H9 (cell line): ENCODE data around the gene DLG2. TPM values are rescaled to one million over a fixed set of nuclear protein-coding genes. Genes with fewer than 3 reads are reported as not detected.

ENCODE experiments used
- DNase-seq: peaks from one replicate; pipeline ENCODE4 v3.0.0-alpha.2; 2017
- H2AFZ ChIP-seq: one replicate; pipeline ENCODE4 v1.6.1; 2013; ENCODE audit warnings: mild to moderate bottlenecking, low read length, control low read depth, moderate library complexity
- H2AK5ac ChIP-seq: 2 replicates; pipeline ENCODE4 v1.6.1; 2013; ENCODE audit warnings: low read length, control low read depth, mixed read lengths; ENCODE audit not compliant: insufficient read length
- H2BK120ac ChIP-seq: one replicate; pipeline ENCODE4 v1.6.1; 2013; ENCODE audit warnings: low read depth, mild to moderate bottlenecking, low read length, control low read depth, inconsistent platforms; ENCODE audit not compliant: poor library complexity, severe bottlenecking
- H2BK12ac ChIP-seq: 2 replicates; pipeline ENCODE4 v1.6.1; 2013; ENCODE audit warnings: low read length, control low read depth, mixed read lengths, low read depth; ENCODE audit not compliant: insufficient read length
- H2BK15ac ChIP-seq: 2 replicates; pipeline ENCODE4 v1.6.1; 2013; ENCODE audit warnings: low read depth, low read length, control low read depth
- H2BK20ac ChIP-seq: one replicate; pipeline ENCODE4 v1.6.1; 2013; ENCODE audit warnings: low read depth, mild to moderate bottlenecking, low read length, control low read depth, inconsistent platforms; ENCODE audit not compliant: poor library complexity, severe bottlenecking
- H2BK5ac ChIP-seq: 2 replicates; pipeline ENCODE4 v1.6.1; 2013; ENCODE audit warnings: low read length, control low read depth, mixed read lengths; ENCODE audit not compliant: insufficient read length
- H3K14ac ChIP-seq: 2 replicates; pipeline ENCODE4 v1.6.1; 2013; ENCODE audit warnings: low read length, control low read depth; ENCODE audit not compliant: insufficient read depth
- H3K18ac ChIP-seq: 2 replicates; pipeline ENCODE4 v1.6.1; 2013; ENCODE audit warnings: low read depth, mild to moderate bottlenecking, mixed read lengths, low read length, control low read depth; ENCODE audit not compliant: insufficient read length
- H3K23ac ChIP-seq: 2 replicates; pipeline ENCODE4 v1.6.1; 2013; ENCODE audit warnings: low read length, control low read depth, mixed read lengths, low read depth; ENCODE audit not compliant: insufficient read length
- H3K23me2 ChIP-seq: 2 replicates; pipeline ENCODE4 v1.6.1; 2013; ENCODE audit warnings: low read depth, mild to moderate bottlenecking, mixed read lengths, low read length, control low read depth; ENCODE audit not compliant: insufficient read length, poor library complexity, severe bottlenecking
- H3K27ac ChIP-seq: 2 replicates; pipeline ENCODE4 v1.5.1; 2013; ENCODE audit warnings: low read length, control low read depth, mixed read lengths, low read depth; ENCODE audit not compliant: insufficient read length
- H3K27me3 ChIP-seq: 2 replicates; pipeline ENCODE4 v1.6.1; 2013; ENCODE audit warnings: low read length, control low read depth, inconsistent platforms; ENCODE audit not compliant: insufficient read depth
- H3K4ac ChIP-seq: 2 replicates; pipeline ENCODE4 v1.6.1; 2013; ENCODE audit warnings: low read depth, mild to moderate bottlenecking, control low read depth, inconsistent platforms, low read length, moderate library complexity
- H3K4me1 ChIP-seq: 2 replicates; pipeline ENCODE4 v1.6.1; 2013; ENCODE audit warnings: low read length, control low read depth, inconsistent platforms; ENCODE audit not compliant: insufficient read depth
- H3K4me2 ChIP-seq: 2 replicates; pipeline ENCODE4 v1.6.1; 2013; ENCODE audit warnings: low read length, control low read depth, mixed read lengths; ENCODE audit not compliant: insufficient read length, insufficient read depth
- H3K56ac ChIP-seq: 2 replicates; pipeline ENCODE4 v1.6.1; 2013; ENCODE audit warnings: low read depth, mild to moderate bottlenecking, mixed read lengths, low read length, control low read depth; ENCODE audit not compliant: insufficient read length
- H3K79me1 ChIP-seq: 2 replicates; pipeline ENCODE4 v1.6.1; 2013; ENCODE audit warnings: low read depth, mild to moderate bottlenecking, moderate library complexity, low read length, control low read depth, inconsistent platforms; ENCODE audit not compliant: insufficient read depth, poor library complexity, severe bottlenecking
- H3K79me2 ChIP-seq: 2 replicates; pipeline ENCODE4 v1.6.1; 2013; ENCODE audit warnings: low read length, control low read depth, inconsistent platforms; ENCODE audit not compliant: insufficient read depth
- H3K9ac ChIP-seq: 2 replicates; pipeline ENCODE4 v1.6.1; 2013; ENCODE audit warnings: low read length, control low read depth, mixed read lengths; ENCODE audit not compliant: insufficient read length; ENCODE audit errors: extremely low read depth
- H3K9me3 ChIP-seq: one replicate; pipeline ENCODE4 v1.6.1; 2013; ENCODE audit warnings: low read depth, low read length, inconsistent platforms; ENCODE audit not compliant: control insufficient read depth
- H3T11ph ChIP-seq: one replicate; pipeline ENCODE4 v1.6.1; 2013; ENCODE audit warnings: mild to moderate bottlenecking, low read length, control low read depth, inconsistent platforms
- H4K20me1 ChIP-seq: one replicate; pipeline ENCODE4 v1.6.1; 2013; ENCODE audit not compliant: control insufficient read depth, insufficient read length, insufficient read depth
- H4K5ac ChIP-seq: 2 replicates; pipeline ENCODE4 v1.6.1; 2013; ENCODE audit warnings: low read depth, mild to moderate bottlenecking, mixed read lengths, low read length, control low read depth; ENCODE audit not compliant: insufficient read length
- H4K8ac ChIP-seq: replicated peaks from 2 replicates; pipeline ENCODE4 v1.6.1; 2013; ENCODE audit warnings: low read length, control low read depth, mixed read lengths, low read depth; ENCODE audit not compliant: insufficient read length
- H4K91ac ChIP-seq: 2 replicates; pipeline ENCODE4 v1.6.1; 2013; ENCODE audit warnings: low read depth, mild to moderate bottlenecking, moderate library complexity, mixed read lengths, low read length, control low read depth; ENCODE audit not compliant: insufficient read length
- H3K27ac Mint-ChIP-seq, 3 experiments: 2 replicates in 2 of 3; 3 replicates in 1 of 3; pipeline ENCODE4 v1.8.0; 2020 to 2021; ENCODE audit warnings: mixed read lengths in 3 of 3, mild to moderate bottlenecking in 1 of 3, moderate library complexity in 1 of 3
- H3K27me3 Mint-ChIP-seq: 2 replicates; pipeline ENCODE4 v1.8.0; 2021; ENCODE audit warnings: low read depth, mild to moderate bottlenecking, moderate library complexity, mixed read lengths
- H3K36me3 Mint-ChIP-seq, 3 experiments: 2 replicates in 2 of 3; 3 replicates in 1 of 3; pipeline ENCODE4 v1.8.0; 2020 to 2021; ENCODE audit warnings: low read depth in 3 of 3, mixed read lengths in 3 of 3; ENCODE audit not compliant: insufficient read depth in 1 of 3
- H3K4me1 Mint-ChIP-seq, 2 experiments: 2 replicates each; pipeline ENCODE4 v1.8.0; 2020; ENCODE audit warnings: mixed read lengths in 2 of 2
- H3K4me3 Mint-ChIP-seq, 2 experiments: 2 replicates in 1 of 2; 3 replicates in 1 of 2; pipeline ENCODE4 v1.8.0; 2020 to 2021; ENCODE audit warnings: mild to moderate bottlenecking in 2 of 2, mixed read lengths in 2 of 2, moderate library complexity in 1 of 2
- H3K9me3 Mint-ChIP-seq, 2 experiments: 2 replicates in 1 of 2; 3 replicates in 1 of 2; pipeline ENCODE4 v1.8.0; 2020; ENCODE audit warnings: mild to moderate bottlenecking in 2 of 2, mixed read lengths in 2 of 2, moderate library complexity in 1 of 2
- WGBS: extraction: QIAGEN DNeasy Blood & Tissue Kit; methylation state at CpG from one replicate; pipeline ENCODE4 v1.1.7; 2013; ENCODE audit warnings: missing lambda C conversion rate, low lambda C conversion rate, mixed read lengths; ENCODE audit not compliant: insufficient read length; ENCODE audit errors: extremely low coverage; 5-methylcytosine and 5-hydroxymethylcytosine counted together
- total RNA-seq: library from RNA; stranded (reverse); gene quantifications from 2 replicates; pipeline ENCODE4 v1.2.1, GENCODE V29; 2021
- TF ChIP-seq, protein P1 (sequence below): fragments of 200-600 bp; sonication (generic); conservative IDR thresholded peaks from 3 replicates; pipeline ENCODE4 v1.8.0; 2021; ENCODE audit warnings: antibody characterized with exemption, mild to moderate bottlenecking

Gene DLG2
- total RNA-seq, 1 experiment from 2014 or later, result 8.0 TPM

DNA sequence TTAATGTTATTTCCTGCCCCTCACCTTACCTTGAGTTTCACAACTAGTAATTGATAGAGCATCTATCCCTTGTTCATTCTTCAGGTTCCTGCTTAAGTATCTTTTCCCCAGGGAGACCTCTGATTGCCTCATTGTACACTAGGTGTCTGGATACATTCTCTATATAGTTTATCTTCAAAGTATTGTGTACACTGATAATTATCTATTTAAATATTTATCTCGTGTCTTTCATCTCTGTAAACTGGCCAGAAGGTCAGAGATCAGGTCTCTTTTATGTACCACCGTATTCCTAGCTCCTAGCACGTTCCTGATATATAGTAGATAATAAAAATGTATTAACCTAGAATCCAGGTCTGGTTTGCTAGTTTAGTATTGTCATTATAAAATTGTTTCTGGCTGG is 7.6 kb upstream of the DLG2 start:
- H3K9me3 ChIP-seq, result no peaks in the 10 kb centered on the region
- H3K79me1 ChIP-seq, result no peaks in the 10 kb centered on the region
- no peak overlapping the region for H2AFZ ChIP-seq
- H3K18ac ChIP-seq, result no peak overlapping the region
- no peaks in the 10 kb centered on the region for H4K20me1 ChIP-seq
- no peak overlapping the region for H2BK15ac ChIP-seq
- no peak overlapping the region for H4K91ac ChIP-seq
- H3K79me2 ChIP-seq, result peaks cover 9% of the 10 kb centered on the region; the same call in 1 of the 2 replicates
- H3K4ac ChIP-seq, result no peak overlapping the region
- no peak overlapping the region for H2BK20ac ChIP-seq
- H2BK12ac ChIP-seq, result no peak overlapping the region
- no peak overlapping the region for H3K27ac ChIP-seq
- DNase-seq, result no peak
- no peak overlapping the region for H4K8ac ChIP-seq
- no CpG with 5 or more reads among the region's 3 CpGs for WGBS
- Mint-ChIP-seq H3K36me3 (peaks cover 15 to 54% (median 36%) of the 10 kb centered on the region in 3 experiments), H3K4me1 (peaks cover 0 to 3% of the 10 kb centered on the region in 2 experiments; a peak in 2 of 4 replicates), H3K27me3 (no peaks in the 10 kb centered on the region), H3K4me3 (no peak overlapping the region), H3K27ac (no peak overlapping the region), H3K9me3 (no peaks in the 10 kb centered on the region)
- H2AK5ac ChIP-seq, result no peak overlapping the region
- no peak overlapping the region for H3K56ac ChIP-seq
- H3K14ac ChIP-seq, result no peak overlapping the region
- no peak overlapping the region for H2BK5ac ChIP-seq
- H3K4me2 ChIP-seq, result no peak overlapping the region
- no peak overlapping the region for H3K9ac ChIP-seq
- H3T11ph ChIP-seq, result no peak overlapping the region
- TF ChIP-seq, protein P1, sequence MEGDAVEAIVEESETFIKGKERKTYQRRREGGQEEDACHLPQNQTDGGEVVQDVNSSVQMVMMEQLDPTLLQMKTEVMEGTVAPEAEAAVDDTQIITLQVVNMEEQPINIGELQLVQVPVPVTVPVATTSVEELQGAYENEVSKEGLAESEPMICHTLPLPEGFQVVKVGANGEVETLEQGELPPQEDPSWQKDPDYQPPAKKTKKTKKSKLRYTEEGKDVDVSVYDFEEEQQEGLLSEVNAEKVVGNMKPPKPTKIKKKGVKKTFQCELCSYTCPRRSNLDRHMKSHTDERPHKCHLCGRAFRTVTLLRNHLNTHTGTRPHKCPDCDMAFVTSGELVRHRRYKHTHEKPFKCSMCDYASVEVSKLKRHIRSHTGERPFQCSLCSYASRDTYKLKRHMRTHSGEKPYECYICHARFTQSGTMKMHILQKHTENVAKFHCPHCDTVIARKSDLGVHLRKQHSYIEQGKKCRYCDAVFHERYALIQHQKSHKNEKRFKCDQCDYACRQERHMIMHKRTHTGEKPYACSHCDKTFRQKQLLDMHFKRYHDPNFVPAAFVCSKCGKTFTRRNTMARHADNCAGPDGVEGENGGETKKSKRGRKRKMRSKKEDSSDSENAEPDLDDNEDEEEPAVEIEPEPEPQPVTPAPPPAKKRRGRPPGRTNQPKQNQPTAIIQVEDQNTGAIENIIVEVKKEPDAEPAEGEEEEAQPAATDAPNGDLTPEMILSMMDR, result no peak
- H4K5ac ChIP-seq, result no peak overlapping the region
- H3K23me2 ChIP-seq, result no peaks in the 10 kb centered on the region
- no peaks in the 10 kb centered on the region for H3K4me1 ChIP-seq
- H3K27me3 ChIP-seq, result no peaks in the 10 kb centered on the region
- H2BK120ac ChIP-seq, result no peak overlapping the region
- H3K23ac ChIP-seq, result no peak overlapping the region
